HEK293 (cell line): ENCODE data around the gene DCLRE1C.

Source experiments
- GLI4 ChIP-seq: fragments of 450-650 bp; formaldehyde crosslinking; IDR thresholded peaks from 2 replicates; pipeline ENCODE4 v1.5.1; 2016; ENCODE audit warnings: missing biosample characterization, missing genetic modification characterization
- HOXC10 ChIP-seq: sonication (generic); formaldehyde crosslinking; IDR thresholded peaks from 2 replicates; pipeline ENCODE4 v1.8.1; 2023; ENCODE audit warnings: mild to moderate bottlenecking, missing genetic modification reagents
- INSM2 ChIP-seq: fragments of 450-650 bp; formaldehyde crosslinking; IDR thresholded peaks from 2 replicates; pipeline ENCODE4 v1.5.1; 2016; ENCODE audit warnings: missing biosample characterization, missing genetic modification characterization
- KLF7 ChIP-seq: fragments of 450-650 bp; formaldehyde crosslinking; IDR thresholded peaks from 2 replicates; pipeline ENCODE4 v1.5.1; 2016; ENCODE audit warnings: missing biosample characterization, missing genetic modification characterization, borderline replicate concordance
- KLF8 ChIP-seq: fragments of 450-650 bp; formaldehyde crosslinking; IDR thresholded peaks from 2 replicates; pipeline ENCODE4 v1.5.1; 2016; ENCODE audit warnings: missing biosample characterization, missing genetic modification characterization
- MEIS1 ChIP-seq: sonication (generic); formaldehyde crosslinking; IDR thresholded peaks from 2 replicates; pipeline ENCODE4 v1.8.1; 2022; ENCODE audit warnings: missing genetic modification reagents, mild to moderate bottlenecking, borderline replicate concordance
- PRDM6 ChIP-seq: fragments of 450-650 bp; formaldehyde crosslinking; IDR thresholded peaks from 2 replicates; pipeline ENCODE4 v1.5.1; 2017; ENCODE audit warnings: missing biosample characterization, missing genetic modification characterization
- YY2 ChIP-seq: fragments of 450-650 bp; formaldehyde crosslinking; IDR thresholded peaks from 2 replicates; pipeline ENCODE4 v1.5.1; 2016; ENCODE audit warnings: missing biosample characterization, missing genetic modification characterization
- ZBTB11 ChIP-seq: fragments of 450-650 bp; formaldehyde crosslinking; conservative IDR thresholded peaks from 2 replicates; pipeline ENCODE4 v1.5.1; 2016; ENCODE audit warnings: low read depth, missing biosample characterization, missing genetic modification characterization
- ZFHX2 ChIP-seq: fragments of 450-650 bp; formaldehyde crosslinking; conservative IDR thresholded peaks from 2 replicates; pipeline ENCODE4 v1.5.1; 2016; ENCODE audit warnings: missing biosample characterization, missing genetic modification characterization
- ZFP3 ChIP-seq: fragments of 450-650 bp; formaldehyde crosslinking; IDR thresholded peaks from 2 replicates; pipeline ENCODE4 v1.5.1; 2016; ENCODE audit warnings: low read depth, missing biosample characterization, missing genetic modification characterization
- ZNF138 ChIP-seq: fragments of 450-650 bp; formaldehyde crosslinking; IDR thresholded peaks from 2 replicates; pipeline ENCODE4 v1.5.1; 2016; ENCODE audit warnings: missing biosample characterization, missing genetic modification characterization, borderline replicate concordance
- ZNF174 ChIP-seq: fragments of 450-650 bp; formaldehyde crosslinking; IDR thresholded peaks from 2 replicates; pipeline ENCODE4 v1.5.0; 2017; ENCODE audit warnings: missing biosample characterization, mild to moderate bottlenecking, missing genetic modification characterization
- ZNF24 ChIP-seq: fragments of 450-650 bp; formaldehyde crosslinking; IDR thresholded peaks from 2 replicates; pipeline ENCODE4 v1.5.1; 2016; ENCODE audit warnings: missing biosample characterization, missing genetic modification characterization
- ZNF274 ChIP-seq, 2 experiments: fragments of 200-500 bp in 1 of 2; fragments of 450-650 bp in 1 of 2; sonication (Bioruptor generic) in 1 of 2; formaldehyde crosslinking in 1 of 2; IDR thresholded peaks; 2 replicates each; pipeline versions ENCODE4 v1.5.1 to v1.6.1; 2014 to 2016; ENCODE audit warnings: borderline replicate concordance in 1 of 2, inconsistent platforms in 1 of 2, low read length in 1 of 2, missing biosample characterization in 1 of 2, missing genetic modification characterization in 1 of 2
- ZNF302 ChIP-seq: fragments of 450-650 bp; formaldehyde crosslinking; IDR thresholded peaks from 2 replicates; pipeline ENCODE4 v1.5.1; 2016; ENCODE audit warnings: missing biosample characterization, missing genetic modification characterization, low read depth
- ZNF394 ChIP-seq: fragments of 450-650 bp; formaldehyde crosslinking; IDR thresholded peaks from 2 replicates; pipeline ENCODE4 v1.5.1; 2016; ENCODE audit warnings: missing biosample characterization, missing genetic modification characterization, mild to moderate bottlenecking, moderate library complexity, borderline replicate concordance
- ZNF549 ChIP-seq: fragments of 450-650 bp; IDR thresholded peaks from 2 replicates; pipeline ENCODE4 v1.5.1; 2018; ENCODE audit warnings: missing biosample characterization, missing genetic modification characterization, mild to moderate bottlenecking, inconsistent platforms, moderate library complexity
- ZNF555 ChIP-seq: fragments of 450-650 bp; formaldehyde crosslinking; conservative IDR thresholded peaks from 2 replicates; pipeline ENCODE4 v1.5.1; 2017; ENCODE audit warnings: missing biosample characterization, mild to moderate bottlenecking, missing genetic modification characterization, inconsistent platforms
- ZNF561 ChIP-seq: fragments of 450-650 bp; IDR thresholded peaks from 2 replicates; pipeline ENCODE4 v1.5.1; 2018; ENCODE audit warnings: missing biosample characterization, missing genetic modification characterization, borderline replicate concordance
- ZNF768 ChIP-seq: fragments of 450-650 bp; formaldehyde crosslinking; IDR thresholded peaks from 2 replicates; pipeline ENCODE4 v1.5.1; 2018; ENCODE audit warnings: missing biosample characterization, mild to moderate bottlenecking, missing genetic modification characterization
- ZSCAN23 ChIP-seq: fragments of 450-650 bp; formaldehyde crosslinking; IDR thresholded peaks from 2 replicates; pipeline ENCODE4 v1.5.1; 2016; ENCODE audit warnings: missing biosample characterization, missing genetic modification characterization
- ZSCAN4 ChIP-seq: fragments of 450-650 bp; formaldehyde crosslinking; IDR thresholded peaks from 2 replicates; pipeline ENCODE4 v1.5.1; 2017; ENCODE audit warnings: missing biosample characterization, missing genetic modification characterization
- TF ChIP-seq, protein P1 (sequence below): fragments of 450-650 bp; formaldehyde crosslinking; IDR thresholded peaks from 2 replicates; pipeline ENCODE4 v1.5.1; 2017; ENCODE audit warnings: missing biosample characterization, mild to moderate bottlenecking, missing genetic modification characterization, moderate library complexity
- TF ChIP-seq, protein P2 (sequence below): fragments of 450-650 bp; formaldehyde crosslinking; IDR thresholded peaks from 2 replicates; pipeline ENCODE4 v1.5.1; 2016; ENCODE audit warnings: missing biosample characterization, missing genetic modification characterization

The DCLRE1C gene

DNA sequence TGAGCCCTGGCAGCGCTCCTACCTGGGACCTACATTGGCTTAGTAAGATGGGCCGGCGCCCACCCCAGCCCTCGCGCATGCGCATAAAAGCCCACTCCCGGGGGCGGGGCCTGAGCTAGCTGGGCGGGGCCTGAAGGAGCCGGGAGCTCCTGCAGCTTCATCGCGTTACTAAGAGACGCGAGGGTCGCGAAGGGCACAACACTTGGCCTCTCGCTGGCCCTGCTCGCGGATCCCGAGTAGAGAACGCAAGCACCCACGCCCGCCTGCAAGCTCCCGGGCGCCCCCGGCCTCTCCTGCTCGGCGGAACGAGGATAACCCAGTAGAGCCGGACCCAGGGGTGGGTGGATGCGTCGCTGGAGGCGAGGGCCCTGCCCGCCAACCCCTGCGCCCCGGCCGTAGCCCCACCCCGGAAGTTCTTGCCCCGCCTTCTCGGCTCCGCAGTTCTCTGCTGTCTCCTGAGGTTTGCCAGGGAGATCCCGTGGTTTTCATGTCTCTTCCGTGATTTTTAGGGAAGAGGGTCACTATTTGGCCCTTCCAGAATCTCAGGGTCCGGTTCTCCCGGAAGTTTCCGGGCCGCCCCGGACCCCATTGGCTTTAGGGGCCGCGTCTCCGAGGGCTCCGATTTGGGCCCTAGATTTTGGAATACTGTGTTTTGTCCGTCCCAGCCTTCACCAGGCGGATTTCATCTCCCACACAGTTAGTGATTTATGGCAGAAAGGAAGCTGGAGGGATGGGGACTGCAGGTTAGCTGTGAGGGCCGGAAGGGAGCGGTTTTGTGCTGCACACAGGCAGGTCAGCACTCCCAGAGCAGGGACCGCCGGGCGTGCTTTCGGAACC is 5.5 kb upstream of the DCLRE1C start, which contains the start of gene MEIG1 (continued):
- TF ChIP-seq YY2 (no peak), ZSCAN4 (tag by site-specific recombination) (0 out of 2 replicates have a peak, but pooled peaks have one; percentile 45), ZNF302 (tag by site-specific recombination) (no peak), ZNF274 (IDR thresholded peaks at IDR 0.05; ENCODE audit: low read length) (no peak), ZNF274 (tag by site-specific recombination; IDR thresholded peaks at IDR 0.05; ENCODE audit: borderline replicate concordance) (no peak), ZFHX2 (tag by site-specific recombination) (peak; percentile 84), GLI4 (tag by site-specific recombination) (peak; percentile 67), ZBTB11 (tag by site-specific recombination) (peak; percentile 99), HOXC10 (CRISPR knock-in tag) (no peak), ZNF174 (tag by site-specific recombination) (no peak), ZNF768 (tag by site-specific recombination) (no peak), ZFP3 (tag by site-specific recombination) (no peak), ZNF561 (tag by site-specific recombination) (peak; percentile 78; the same call in 1 of the 2 replicates), INSM2 (tag by site-specific recombination) (0 out of 2 replicates have a peak, but pooled peaks have one; percentile 14), ZNF555 (tag by site-specific recombination) (no peak), KLF7 (tag by site-specific recombination) (peak; percentile 39), ZNF24 (0 out of 2 replicates have a peak, but pooled peaks have one; percentile 24), ZNF394 (peak; percentile 82), ZNF138 (tag by site-specific recombination) (no peak), MEIS1 (CRISPR knock-in tag) (0 out of 2 replicates have a peak, but pooled peaks have one; percentile 23), KLF8 (tag by site-specific recombination) (peak; percentile 83), ZNF549 (tag by site-specific recombination) (no peak), PRDM6 (tag by site-specific recombination) (no peak), ZSCAN23 (tag by site-specific recombination) (no peak)
- TF ChIP-seq, protein P1, sequence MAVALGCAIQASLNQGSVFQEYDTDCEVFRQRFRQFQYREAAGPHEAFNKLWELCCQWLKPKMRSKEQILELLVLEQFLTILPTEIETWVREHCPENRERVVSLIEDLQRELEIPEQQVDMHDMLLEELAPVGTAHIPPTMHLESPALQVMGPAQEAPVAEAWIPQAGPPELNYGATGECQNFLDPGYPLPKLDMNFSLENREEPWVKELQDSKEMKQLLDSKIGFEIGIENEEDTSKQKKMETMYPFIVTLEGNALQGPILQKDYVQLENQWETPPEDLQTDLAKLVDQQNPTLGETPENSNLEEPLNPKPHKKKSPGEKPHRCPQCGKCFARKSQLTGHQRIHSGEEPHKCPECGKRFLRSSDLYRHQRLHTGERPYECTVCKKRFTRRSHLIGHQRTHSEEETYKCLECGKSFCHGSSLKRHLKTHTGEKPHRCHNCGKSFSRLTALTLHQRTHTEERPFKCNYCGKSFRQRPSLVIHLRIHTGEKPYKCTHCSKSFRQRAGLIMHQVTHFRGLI (tag by site-specific recombination), result 0 out of 2 replicates have a peak, but pooled peaks have one; percentile 46
- TF ChIP-seq, protein P2, sequence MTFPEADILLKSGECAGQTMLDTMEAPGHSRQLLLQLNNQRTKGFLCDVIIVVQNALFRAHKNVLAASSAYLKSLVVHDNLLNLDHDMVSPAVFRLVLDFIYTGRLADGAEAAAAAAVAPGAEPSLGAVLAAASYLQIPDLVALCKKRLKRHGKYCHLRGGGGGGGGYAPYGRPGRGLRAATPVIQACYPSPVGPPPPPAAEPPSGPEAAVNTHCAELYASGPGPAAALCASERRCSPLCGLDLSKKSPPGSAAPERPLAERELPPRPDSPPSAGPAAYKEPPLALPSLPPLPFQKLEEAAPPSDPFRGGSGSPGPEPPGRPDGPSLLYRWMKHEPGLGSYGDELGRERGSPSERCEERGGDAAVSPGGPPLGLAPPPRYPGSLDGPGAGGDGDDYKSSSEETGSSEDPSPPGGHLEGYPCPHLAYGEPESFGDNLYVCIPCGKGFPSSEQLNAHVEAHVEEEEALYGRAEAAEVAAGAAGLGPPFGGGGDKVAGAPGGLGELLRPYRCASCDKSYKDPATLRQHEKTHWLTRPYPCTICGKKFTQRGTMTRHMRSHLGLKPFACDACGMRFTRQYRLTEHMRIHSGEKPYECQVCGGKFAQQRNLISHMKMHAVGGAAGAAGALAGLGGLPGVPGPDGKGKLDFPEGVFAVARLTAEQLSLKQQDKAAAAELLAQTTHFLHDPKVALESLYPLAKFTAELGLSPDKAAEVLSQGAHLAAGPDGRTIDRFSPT (tag by site-specific recombination), result peak; percentile 43; the same call in 1 of the 2 replicates
